GM18499 (cell line): ENCODE measurements around the gene AKR1E2.
A peak's percentile ranks its signal among the peaks of the same experiment; 100 is the strongest.

Experiments
- ATAC-seq: cut with Tn5 transposase; IDR thresholded peaks from one replicate; pipeline ENCODE4 v1.9.1; 2021; ENCODE audit warnings: moderate number of reproducible peaks; ENCODE audit not compliant: insufficient read depth, unreplicated experiment

AKR1E2 gene

GRCh38 chr10:4840151-4840550, 14.1 kb downstream of the AKR1E2 start:
- no peak for ATAC-seq

GRCh38 chr10:4843525-4844180, 17.6 kb downstream of the AKR1E2 start:
- no peak for ATAC-seq

GRCh38 chr10:4844864-4845263, 18.9 kb downstream of the AKR1E2 start:
- no peak for ATAC-seq

GRCh38 chr10:4845766-4846165, 19.8 kb downstream of the AKR1E2 start:
- ATAC-seq, result no peak

GRCh38 chr10:4846775-4847174, 20.8 kb downstream of the AKR1E2 start:
- no peak for ATAC-seq

GRCh38 chr10:4847561-4848355, 21.8 kb downstream of the AKR1E2 start:
- no peak for ATAC-seq

- no peak for ATAC-seq
Measured at GRCh38 chr10:4848356-4849041, 22.5 kb downstream of the AKR1E2 start.

GRCh38 chr10:4849042-4849402, 23.0 kb downstream of the AKR1E2 start:
- ATAC-seq, result no peak

- ATAC-seq, result peak; percentile 91
Measured at GRCh38 chr10:4849555-4850242, 23.7 kb downstream of the AKR1E2 start.

- ATAC-seq, result no peak
Measured at GRCh38 chr10:4850397-4850796, 24.4 kb downstream of the AKR1E2 start.

- no peak for ATAC-seq
Measured at GRCh38 chr10:4851176-4851575, 25.2 kb downstream of the AKR1E2 start.

- ATAC-seq, result no peak
Measured at GRCh38 chr10:4851846-4852245, 25.8 kb downstream of the AKR1E2 start.

- no peak for ATAC-seq
Measured at GRCh38 chr10:4865945-4866661, 40.1 kb downstream of the AKR1E2 start.

- ATAC-seq, result no peak
Measured at GRCh38 chr10:4867109-4867519, 41.1 kb downstream of the AKR1E2 start.

GRCh38 chr10:4867520-4868356, 41.7 kb downstream of the AKR1E2 start:
- no peak for ATAC-seq

GRCh38 chr10:4868357-4868657, 42.3 kb downstream of the AKR1E2 start:
- ATAC-seq, result no peak

- ATAC-seq, result no peak
Measured at GRCh38 chr10:4882704-4883078, 56.7 kb downstream of the AKR1E2 start.

- ATAC-seq, result no peak
Measured at GRCh38 chr10:4883079-4883739, 57.2 kb downstream of the AKR1E2 start.

- ATAC-seq, result no peak
Measured at GRCh38 chr10:4885162-4885561, 59.2 kb downstream of the AKR1E2 start.
